SK-N-MC (cell line): ENCODE results near the gene POU5F1.

ENCODE experiments used
- DNase-seq: peaks from one replicate; pipeline ENCODE4 v3.0.0-alpha.2; 2011; ENCODE audit warnings: low read depth, low spot score
- H3K27ac ChIP-seq: fragments of 200-600 bp; sonication (generic); 2 replicates; pipeline ENCODE4 v1.5.1; 2016; ENCODE audit warnings: mixed run types
- H3K36me3 ChIP-seq: fragments of 200-600 bp; sonication (generic); 2 replicates; pipeline ENCODE4 v1.6.1; 2017; ENCODE audit warnings: antibody characterized with exemption, low read length, mixed read lengths; ENCODE audit not compliant: insufficient read depth
- H3K4me3 ChIP-seq: fragments of 200-600 bp; sonication (generic); 2 replicates; pipeline ENCODE4 v1.5.1; 2016
- H3K9ac ChIP-seq: fragments of 200-600 bp; sonication (generic); 2 replicates; pipeline ENCODE4 v1.8.0; 2017; ENCODE audit warnings: mixed run types, mixed read lengths; ENCODE audit not compliant: insufficient read length
- H3K9me3 ChIP-seq: fragments of 200-600 bp; sonication (generic); 2 replicates; pipeline ENCODE4 v1.6.1; 2017; ENCODE audit warnings: low read depth, mild to moderate bottlenecking, antibody characterized with exemption, low read length, moderate library complexity, mixed read lengths
- EZH2 ChIP-seq: fragments of 200-600 bp; sonication (generic); IDR thresholded peaks from one replicate; pipeline ENCODE4 v1.6.1; 2017; ENCODE audit warnings: antibody characterized with exemption
- FOXP2 ChIP-seq: optimal IDR thresholded peaks from 2 replicates; pipeline ENCODE3; 2011; ENCODE audit warnings: mild to moderate bottlenecking, moderate library complexity; ENCODE audit not compliant: insufficient read depth; ENCODE audit errors: extremely low read length, control extremely low read depth
- POLR2AphosphoS5 ChIP-seq: IDR thresholded peaks from 2 replicates; pipeline ENCODE4 v1.6.1; 2012; ENCODE audit warnings: mild to moderate bottlenecking, low read depth, low read length, borderline replicate concordance

POU5F1 gene

GRCh38 chr6:31128093-31128676 lies 42.3 kb downstream of the POU5F1 start:
- no peak for DNase-seq

DNA sequence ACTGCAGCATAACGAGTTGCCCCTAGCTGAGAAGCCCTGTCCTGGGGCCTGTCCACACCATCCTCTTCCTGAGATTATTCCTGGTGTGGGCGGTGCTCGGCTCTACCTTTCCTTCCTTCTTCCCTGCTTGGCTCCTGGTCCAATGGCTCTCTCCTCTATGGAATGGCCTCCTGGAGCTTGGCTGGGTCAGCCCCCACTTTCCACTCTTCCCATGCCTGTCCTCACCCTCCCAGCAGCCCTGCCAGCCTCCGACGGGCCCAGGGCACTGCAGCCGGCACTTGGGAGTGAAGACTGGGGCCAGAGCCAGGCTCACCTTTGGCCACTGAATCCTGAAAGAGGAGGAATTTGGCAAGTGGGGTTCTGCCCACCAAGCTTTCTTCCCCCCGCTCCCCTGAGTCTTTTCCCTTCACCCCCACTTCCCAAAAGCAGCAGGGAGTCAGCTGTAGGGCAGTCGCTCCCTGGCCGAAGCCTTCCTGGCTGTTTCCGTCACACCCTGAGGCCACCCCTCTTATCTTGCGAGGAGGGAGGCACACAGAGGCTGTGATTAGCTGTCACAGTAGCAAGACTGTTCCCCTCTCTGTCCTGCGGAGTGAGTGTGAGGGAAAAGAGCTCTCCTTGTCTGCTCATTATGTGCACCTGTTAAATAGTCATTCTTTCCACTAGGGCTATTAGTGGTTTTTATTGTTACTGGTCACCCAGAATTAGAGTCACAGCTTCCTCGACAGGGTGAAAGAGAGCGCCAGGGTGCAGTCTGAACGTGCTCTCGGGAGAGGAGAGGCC lies 43.9 kb downstream of the POU5F1 start:
- Histone ChIP-seq H3K27ac (no peak overlapping the region), H3K9ac (no peak overlapping the region), H3K9me3 (no peaks in the 10 kb centered on the region), H3K4me3 (no peak overlapping the region), H3K36me3 (no peaks in the 10 kb centered on the region)
- DNase-seq, result no peak
- TF ChIP-seq FOXP2 (no peak), EZH2 (no peak), POLR2AphosphoS5 (no peak)

More at GRCh38 chr6:31128093-31128676, 42.3 kb downstream of the POU5F1 start:
- no peaks in the 10 kb centered on the region for H3K36me3 ChIP-seq
- TF ChIP-seq POLR2AphosphoS5, result no peak
- TF ChIP-seq EZH2, result no peak
- TF ChIP-seq FOXP2, result no peak
- H3K9ac ChIP-seq, result no peak overlapping the region
- no peak overlapping the region for H3K27ac ChIP-seq
- no peaks in the 10 kb centered on the region for H3K9me3 ChIP-seq
- no peak overlapping the region for H3K4me3 ChIP-seq

- TF ChIP-seq EZH2 (no peak), POLR2AphosphoS5 (no peak), FOXP2 (no peak)
- H3K4me3 ChIP-seq, result no peak overlapping the region
- no peak for DNase-seq
- no peaks in the 10 kb centered on the region for H3K9me3 ChIP-seq
- no peaks in the 10 kb centered on the region for H3K36me3 ChIP-seq
- no peak overlapping the region for H3K27ac ChIP-seq
- H3K9ac ChIP-seq, result no peak overlapping the region
These were observed 44.7 kb downstream of the POU5F1 start for GRCh38 chr6:31125586-31126363.

- H3K36me3 ChIP-seq, result no peaks in the 10 kb centered on the region
- DNase-seq, result no peak
- H3K9ac ChIP-seq, result no peak overlapping the region
- no peaks in the 10 kb centered on the region for H3K9me3 ChIP-seq
- H3K4me3 ChIP-seq, result no peak overlapping the region
- TF ChIP-seq EZH2 (no peak), POLR2AphosphoS5 (no peak), FOXP2 (no peak)
- H3K27ac ChIP-seq, result no peak overlapping the region
These were observed 45.3 kb downstream of the POU5F1 start for GRCh38 chr6:31125162-31125561.

- H3K27ac ChIP-seq, result no peak overlapping the region
- TF ChIP-seq FOXP2, result no peak
- TF ChIP-seq EZH2, result no peak
- TF ChIP-seq POLR2AphosphoS5, result no peak
These were observed 47.4 kb downstream of the POU5F1 start for GRCh38 chr6:31122791-31123706.

GRCh38 chr6:31121131-31121790 lies 49.2 kb downstream of the POU5F1 start:
- DNase-seq, result no peak
- no peaks in the 10 kb centered on the region for H3K36me3 ChIP-seq
- H3K9me3 ChIP-seq, result no peaks in the 10 kb centered on the region
- no peak overlapping the region for H3K4me3 ChIP-seq
- no peak overlapping the region for H3K27ac ChIP-seq
- H3K9ac ChIP-seq, result no peak overlapping the region
- TF ChIP-seq EZH2 (no peak), POLR2AphosphoS5 (no peak), FOXP2 (no peak)

More at GRCh38 chr6:31122791-31123706, 47.4 kb downstream of the POU5F1 start:
- Histone ChIP-seq H3K36me3 (no peaks in the 10 kb centered on the region), H3K9ac (no peak overlapping the region), H3K9me3 (no peaks in the 10 kb centered on the region), H3K4me3 (no peak overlapping the region)
- DNase-seq, result no peak

- Histone ChIP-seq H3K9ac (no peak within 1 kb of the TSS), H3K27ac (no peak within 1 kb of the TSS), H3K9me3 (no peaks in the 10 kb centered on the region), H3K36me3 (no peaks in the 10 kb centered on the region), H3K4me3 (no peak within 1 kb of the TSS)
- no peak for TF ChIP-seq POLR2AphosphoS5
- no peak for DNase-seq
These were observed 50.1 kb downstream of the POU5F1 start, which contains the start of gene CDSN for GRCh38 chr6:31120151-31120915. Gene CDSN (minus strand): TSS chr6:31120446. CDS start chr6:31120419, 27 bp downstream.
